WI38 (cell line): ENCODE data around the gene ASRGL1.

ENCODE experiments used
- H3K4me3 ChIP-seq: 2 replicates; pipeline ENCODE4 v1.5.1; 2011; ENCODE audit warnings: low read depth, mild to moderate bottlenecking, control low read depth, low read length
- TF ChIP-seq, protein P1 (sequence below): IDR thresholded peaks from 2 replicates; pipeline ENCODE4 v1.5.1; 2012; ENCODE audit warnings: low read depth, mild to moderate bottlenecking, control low read depth, low read length

Gene ASRGL1

DNA sequence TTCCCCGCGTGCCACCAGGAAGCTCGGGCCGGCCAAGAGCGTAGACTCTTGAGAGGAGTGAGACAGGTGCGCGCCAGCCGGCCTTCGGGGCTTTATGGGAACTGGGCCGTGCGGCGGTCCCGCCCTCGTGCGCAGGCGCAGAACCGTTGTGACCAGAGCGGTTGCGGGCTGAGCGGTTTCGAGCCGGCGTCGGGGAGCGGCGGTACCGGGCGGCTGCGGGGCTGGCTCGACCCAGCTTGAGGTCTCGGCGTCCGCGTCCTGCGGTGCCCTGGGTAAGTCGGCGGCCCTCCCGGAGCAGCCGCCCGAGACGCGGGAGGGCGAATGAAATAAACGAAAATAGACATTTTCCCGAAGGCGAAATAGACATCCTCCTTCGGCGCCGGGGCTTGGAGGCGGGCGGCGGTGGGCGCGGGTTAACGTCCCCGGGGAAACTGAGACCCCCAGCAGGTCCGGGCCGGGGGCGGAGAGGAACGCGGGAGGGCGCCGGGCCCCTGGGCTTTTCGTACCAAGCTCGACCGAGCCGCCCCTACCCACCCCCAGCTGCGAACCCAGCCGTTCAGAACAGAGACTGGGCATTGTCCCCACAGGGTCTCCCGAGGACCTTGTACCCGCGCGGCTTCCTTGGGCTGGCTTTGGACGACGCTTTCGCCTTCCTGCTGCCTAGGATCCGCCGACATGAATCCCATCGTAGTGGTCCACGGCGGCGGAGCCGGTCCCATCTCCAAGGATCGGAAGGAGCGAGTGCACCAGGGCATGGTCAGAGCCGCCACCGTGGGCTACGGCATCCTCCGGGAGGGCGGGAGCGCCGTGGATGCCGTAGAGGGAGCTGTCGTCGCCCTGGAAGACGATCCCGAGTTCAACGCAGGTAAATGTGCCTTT, at the start of gene ASRGL1:
Gene ASRGL1, plus strand, starts transcription at position 146 of the 879 bp plus-strand sequence. Its CDS starts 530 bp downstream, at position 676.
- H3K4me3 ChIP-seq: peak within 1 kb of the TSS; percentile 62
- TF ChIP-seq, protein P1, sequence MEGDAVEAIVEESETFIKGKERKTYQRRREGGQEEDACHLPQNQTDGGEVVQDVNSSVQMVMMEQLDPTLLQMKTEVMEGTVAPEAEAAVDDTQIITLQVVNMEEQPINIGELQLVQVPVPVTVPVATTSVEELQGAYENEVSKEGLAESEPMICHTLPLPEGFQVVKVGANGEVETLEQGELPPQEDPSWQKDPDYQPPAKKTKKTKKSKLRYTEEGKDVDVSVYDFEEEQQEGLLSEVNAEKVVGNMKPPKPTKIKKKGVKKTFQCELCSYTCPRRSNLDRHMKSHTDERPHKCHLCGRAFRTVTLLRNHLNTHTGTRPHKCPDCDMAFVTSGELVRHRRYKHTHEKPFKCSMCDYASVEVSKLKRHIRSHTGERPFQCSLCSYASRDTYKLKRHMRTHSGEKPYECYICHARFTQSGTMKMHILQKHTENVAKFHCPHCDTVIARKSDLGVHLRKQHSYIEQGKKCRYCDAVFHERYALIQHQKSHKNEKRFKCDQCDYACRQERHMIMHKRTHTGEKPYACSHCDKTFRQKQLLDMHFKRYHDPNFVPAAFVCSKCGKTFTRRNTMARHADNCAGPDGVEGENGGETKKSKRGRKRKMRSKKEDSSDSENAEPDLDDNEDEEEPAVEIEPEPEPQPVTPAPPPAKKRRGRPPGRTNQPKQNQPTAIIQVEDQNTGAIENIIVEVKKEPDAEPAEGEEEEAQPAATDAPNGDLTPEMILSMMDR: no peak

DNA sequence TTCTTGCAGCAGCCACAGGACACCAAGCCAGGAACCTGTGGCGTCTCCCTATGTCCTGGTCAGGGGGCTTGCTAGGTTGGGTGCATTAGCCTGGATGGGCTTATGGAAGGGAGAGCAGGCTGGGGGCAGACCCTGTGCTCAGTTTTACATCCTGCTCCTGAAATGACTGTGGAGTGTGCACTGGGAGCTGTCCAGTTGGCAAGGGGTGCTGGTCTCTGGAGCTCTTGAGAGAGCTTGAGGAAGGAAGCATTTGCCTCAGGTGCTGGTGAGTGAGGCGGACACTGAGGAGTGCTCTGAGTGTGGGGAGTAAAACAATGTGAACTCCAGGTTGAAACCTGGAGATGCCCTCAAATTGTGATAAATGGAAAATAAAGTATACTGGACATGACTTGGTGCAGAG, 41.7 kb upstream of the ASRGL1 start:
- H3K4me3 ChIP-seq: no peak overlapping the region
- TF ChIP-seq, protein P1: no peak

DNA sequence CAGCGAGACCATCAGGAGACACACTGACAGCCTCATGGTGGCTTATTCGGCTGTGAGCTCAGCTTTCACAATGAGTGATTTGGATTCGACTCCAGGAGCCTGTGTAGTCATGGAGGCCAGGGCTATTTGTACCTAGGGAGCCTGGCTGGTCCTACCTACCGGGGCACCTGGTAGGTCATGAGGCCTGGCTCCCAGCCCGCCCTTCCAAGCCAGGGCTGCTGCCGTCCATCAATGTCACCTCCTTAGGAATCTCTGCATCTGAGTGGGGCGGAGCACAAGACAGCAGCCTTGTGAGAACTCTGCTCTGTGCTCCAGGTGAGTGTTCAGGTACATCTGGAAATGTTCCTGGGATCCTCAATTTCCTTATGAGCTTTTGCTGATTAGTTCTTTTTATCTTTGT, 38.3 kb upstream of the ASRGL1 start, which contains the start of gene SCGB1D4:
Gene SCGB1D4, minus strand, starts transcription at position 101 of the 400 bp plus-strand sequence. Its CDS starts 65 bp downstream, at position 36.
- H3K4me3 ChIP-seq: no peak within 1 kb of the TSS
- TF ChIP-seq, protein P1: no peak

DNA sequence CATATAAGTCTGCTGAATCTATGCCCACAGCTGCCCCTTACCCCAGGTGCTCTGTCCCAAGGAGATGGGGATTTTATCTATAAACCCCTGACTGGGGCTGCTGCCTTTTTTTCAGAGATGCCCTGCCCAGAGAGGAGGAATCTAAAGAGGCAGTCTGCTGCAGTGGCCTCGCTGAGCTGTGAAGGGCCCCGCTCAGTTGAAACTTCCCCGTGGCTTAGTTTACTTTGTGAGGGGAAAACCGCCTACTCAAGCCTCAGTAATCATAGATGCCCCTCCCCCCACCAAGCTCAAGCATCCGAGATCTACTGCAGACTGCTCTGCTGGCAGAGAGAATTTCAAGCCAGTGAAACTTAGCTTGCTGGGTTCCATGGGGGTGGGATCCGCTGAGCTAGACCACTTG, 31.0 kb upstream of the ASRGL1 start:
- H3K4me3 ChIP-seq: no peak overlapping the region
- TF ChIP-seq, protein P1: no peak

DNA sequence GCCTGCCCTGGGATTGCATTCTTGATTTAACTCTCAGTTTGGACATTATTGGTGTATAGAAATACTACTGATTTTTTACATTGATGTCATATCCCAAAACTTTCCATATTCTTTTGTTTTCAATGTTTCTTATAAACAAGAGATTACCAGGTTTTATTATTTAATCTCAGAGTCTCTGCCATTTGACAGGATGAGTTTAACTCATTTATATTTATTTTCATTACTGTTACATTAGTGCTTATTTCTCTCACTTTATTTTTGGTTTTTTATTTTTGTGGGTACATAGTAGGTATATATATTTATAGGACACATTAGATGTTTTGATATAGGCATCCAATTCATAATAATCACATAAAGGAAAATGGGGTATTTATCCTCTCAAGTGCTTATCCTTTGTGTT, 29.3 kb upstream of the ASRGL1 start:
- TF ChIP-seq, protein P1: no peak
- H3K4me3 ChIP-seq: no peak overlapping the region

DNA sequence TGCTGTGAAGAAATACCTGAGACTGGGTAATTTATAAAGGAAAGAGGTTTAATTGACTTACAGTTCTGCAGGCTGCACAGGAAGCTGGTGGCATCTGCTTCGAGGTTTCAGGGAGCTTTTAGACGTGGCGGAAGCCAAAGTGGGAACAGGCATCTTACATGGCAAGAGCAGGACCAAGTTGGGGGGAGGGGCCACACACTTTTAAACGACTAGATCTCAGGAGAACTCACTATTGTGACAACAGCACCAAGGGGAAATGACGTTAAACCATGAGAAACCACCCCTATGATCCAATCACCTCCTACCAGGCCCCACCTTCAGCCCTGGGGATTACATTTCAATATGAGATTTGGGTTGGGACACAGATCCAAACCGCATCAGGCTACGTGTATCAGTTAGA, 27.3 kb upstream of the ASRGL1 start:
- TF ChIP-seq, protein P1: no peak
- H3K4me3 ChIP-seq: no peak overlapping the region

DNA sequence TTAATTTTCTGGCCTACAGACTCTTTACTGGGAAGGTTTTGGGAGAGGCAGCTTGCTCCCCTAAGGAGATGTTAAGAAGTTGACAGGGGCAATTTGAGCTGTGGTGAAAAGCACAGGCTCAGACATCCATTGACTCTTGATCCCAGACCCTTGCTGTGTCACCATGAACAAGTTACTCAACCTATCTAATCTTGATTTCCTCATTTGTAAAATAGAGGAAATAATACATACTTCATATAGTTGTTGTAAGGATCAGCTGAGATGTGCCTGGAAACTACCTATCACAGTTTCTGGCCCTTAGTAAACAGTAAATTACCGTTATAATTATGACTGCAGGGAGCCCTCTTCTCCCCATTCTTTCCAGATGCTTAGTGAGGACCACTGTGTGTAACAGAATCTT, 21.8 kb upstream of the ASRGL1 start:
- H3K4me3 ChIP-seq: no peak overlapping the region
- TF ChIP-seq, protein P1: no peak
